ENCODE data around the gene RFX4.

- TF ChIP-seq CTCF (IDR thresholded peaks at IDR 0.05; ENCODE audit: extremely low read depth in 1 of 2, insufficient read depth in 1 of 2, low read depth in 1 of 2, low read length in 2 of 2) (no peak), MAX (IDR thresholded peaks at IDR 0.05; ENCODE audit: insufficient read depth, insufficient read length) (no peak), POLR2A (IDR thresholded peaks at IDR 0.05; ENCODE audit: low read depth, low read length) (no peak), EZH2 (IDR thresholded peaks at IDR 0.05; ENCODE audit: borderline replicate concordance, low read depth, low read length, severe bottlenecking) (no peak), POLR2AphosphoS5 (IDR thresholded peaks at IDR 0.05; ENCODE audit: insufficient read depth, low read depth, low read length) (no peak), FOS (IDR thresholded peaks at IDR 0.05; ENCODE audit: borderline replicate concordance, insufficient read depth, low read length) (no peak)
Observed at GRCh38 chr12:106709068-106709511, 126.3 kb downstream of the RFX4 start.

Measured in endothelial cell of umbilical vein (primary cell).